Measurements from ENCODE around the gene WBP1L.
"Not testable (repeated sequence)": the region's sequence is repeated elsewhere in the genome, so short reads cannot be mapped to it uniquely, and the experiment has no call there.

Gene WBP1L

DNA sequence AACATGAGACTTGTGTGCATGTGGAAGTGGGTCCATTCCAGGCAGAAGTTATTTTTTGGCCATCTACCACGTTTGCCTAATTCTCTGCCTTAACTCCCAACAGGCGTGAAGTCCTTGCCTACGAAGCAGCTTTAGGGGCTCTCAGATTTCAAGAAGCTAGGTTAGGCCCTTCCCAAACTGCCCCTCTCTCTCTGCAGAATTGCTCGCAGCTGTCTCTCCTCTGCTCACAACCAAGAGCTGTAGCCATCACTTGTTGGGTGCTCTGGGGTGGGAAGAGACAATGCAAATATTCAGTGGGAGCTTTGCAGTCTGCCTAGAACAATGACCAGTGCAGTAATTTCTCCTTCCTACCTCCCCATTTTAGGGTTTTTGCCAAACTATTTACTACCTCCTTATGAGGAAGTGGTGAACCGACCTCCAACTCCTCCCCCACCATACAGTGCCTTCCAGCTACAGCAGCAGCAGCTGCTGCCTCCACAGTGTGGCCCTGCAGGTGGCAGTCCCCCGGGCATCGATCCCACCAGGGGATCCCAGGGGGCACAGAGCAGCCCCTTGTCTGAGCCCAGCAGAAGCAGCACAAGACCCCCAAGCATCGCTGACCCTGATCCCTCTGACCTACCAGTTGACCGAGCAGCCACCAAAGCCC lies 68.6 kb downstream of the WBP1L start:
- DNase-seq (ENCODE audit: low read depth) = no peak

- DNase-seq (ENCODE audit: low read depth) = no peak
Measured at GRCh38 chr10:102813017-102813541, 69.3 kb downstream of the WBP1L start.

GRCh38 chr10:102813734-102814452 lies 70.1 kb downstream of the WBP1L start:
- DNase-seq (ENCODE audit: low read depth) = no peak

DNA sequence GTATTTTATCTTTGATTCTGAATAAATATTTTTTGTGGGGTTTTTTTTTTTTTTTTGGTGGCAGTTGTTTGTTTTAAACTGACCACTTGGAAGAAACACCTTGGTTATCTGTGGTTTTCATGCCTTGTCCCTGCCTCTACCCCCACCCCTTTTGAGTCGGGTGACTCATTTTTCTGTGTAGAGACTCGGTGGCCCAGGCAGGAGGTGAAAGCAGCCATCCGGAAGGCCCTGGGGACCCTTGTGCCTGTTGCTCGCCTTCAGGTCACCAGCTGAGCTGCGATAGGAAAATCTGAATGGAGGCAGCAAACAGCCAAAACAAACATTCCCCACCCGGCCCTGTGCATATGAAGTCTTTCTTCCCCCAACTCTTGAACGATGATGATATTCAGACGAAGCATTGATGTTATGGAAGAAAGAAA lies 70.7 kb downstream of the WBP1L start:
- DNase-seq (ENCODE audit: low read depth) = no peak

GRCh38 chr10:102814873-102815661 lies 71.3 kb downstream of the WBP1L start:
- no peak for DNase-seq (ENCODE audit: low read depth)

DNA sequence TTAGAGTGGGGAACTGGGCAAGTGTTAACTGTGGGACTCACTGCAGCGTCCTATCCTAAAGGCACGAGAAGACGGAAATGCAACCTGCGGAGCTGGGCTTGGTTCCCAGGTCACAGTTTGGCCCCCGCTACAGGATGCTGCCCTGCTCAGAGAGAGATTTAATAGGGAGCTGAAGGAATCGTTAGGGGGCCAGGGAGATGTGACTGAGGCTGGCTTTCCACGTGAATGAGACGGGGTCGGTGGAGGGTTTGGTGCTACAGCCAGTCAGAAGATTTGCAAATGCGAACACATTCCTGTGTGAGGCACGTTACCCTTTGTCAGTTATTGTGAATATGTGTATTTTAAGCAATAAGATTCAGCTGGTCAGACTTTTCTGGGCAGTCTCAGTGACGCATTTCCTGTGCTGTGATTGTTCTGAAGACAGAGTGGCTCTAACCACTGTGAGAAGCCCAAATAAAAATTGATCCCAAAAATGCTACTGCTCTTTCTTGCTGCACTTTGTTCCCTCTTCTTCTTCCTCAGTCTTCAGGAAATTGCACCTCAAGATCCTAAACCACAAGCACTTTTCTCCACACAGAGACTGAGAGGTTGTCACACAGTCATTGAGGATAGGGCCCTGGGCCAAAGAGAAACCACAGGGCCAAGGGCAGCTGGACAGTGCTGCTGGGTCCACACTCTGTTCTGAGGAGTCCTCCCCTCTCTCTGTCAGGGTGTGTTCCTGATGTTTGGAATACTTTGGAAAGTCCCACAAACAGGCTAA lies 72.2 kb downstream of the WBP1L start:
- DNase-seq (ENCODE audit: low read depth) = no peak

DNA sequence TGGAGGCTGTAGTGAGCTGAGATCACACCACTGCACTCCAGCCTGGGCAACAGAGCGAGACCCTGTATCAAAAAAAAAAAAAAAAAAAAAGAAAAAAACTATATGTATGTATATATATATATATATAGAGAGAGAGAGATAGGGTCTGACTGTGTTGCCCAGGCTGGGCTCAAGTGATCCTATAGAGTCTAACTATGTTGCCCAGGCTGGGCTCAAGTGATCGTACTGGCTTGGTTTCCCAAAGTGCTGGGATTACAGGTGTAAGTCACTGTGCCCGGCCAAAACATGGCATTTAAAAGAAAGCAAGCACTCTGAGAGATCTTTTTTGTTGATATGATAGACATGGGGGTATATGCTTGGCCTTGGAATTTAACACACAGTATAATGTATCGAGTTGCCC lies 73.4 kb downstream of the WBP1L start:
- no peak for DNase-seq (ENCODE audit: low read depth)

DNA sequence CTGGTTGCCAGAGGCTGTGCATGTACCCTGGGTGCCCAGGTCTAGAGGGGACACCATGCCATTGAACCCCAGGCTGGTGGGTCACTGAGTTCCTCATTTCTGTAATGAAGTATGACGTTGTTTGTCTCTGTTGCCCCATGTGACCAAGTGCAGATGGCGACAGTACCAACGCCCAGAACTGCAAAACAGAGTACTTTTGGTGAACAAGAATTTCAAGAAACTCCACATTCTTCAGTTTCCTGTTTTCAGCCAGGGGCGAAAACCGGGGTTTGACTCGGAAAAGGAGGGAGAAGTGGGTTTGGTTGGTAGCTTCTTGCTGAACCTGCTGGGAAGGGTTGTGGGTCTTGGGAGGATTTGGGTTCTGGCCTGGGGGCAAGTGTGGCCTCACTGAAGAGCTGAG lies 75.3 kb downstream of the WBP1L start:
- DNase-seq (ENCODE audit: low read depth) = no peak

GRCh38 chr10:102820008-102820407 lies 76.3 kb downstream of the WBP1L start:
- DNase-seq (ENCODE audit: low read depth) = not testable (repeated sequence)

GRCh38 chr10:102822222-102822621 lies 78.5 kb downstream of the WBP1L start:
- no peak for DNase-seq (ENCODE audit: low read depth)

DNA sequence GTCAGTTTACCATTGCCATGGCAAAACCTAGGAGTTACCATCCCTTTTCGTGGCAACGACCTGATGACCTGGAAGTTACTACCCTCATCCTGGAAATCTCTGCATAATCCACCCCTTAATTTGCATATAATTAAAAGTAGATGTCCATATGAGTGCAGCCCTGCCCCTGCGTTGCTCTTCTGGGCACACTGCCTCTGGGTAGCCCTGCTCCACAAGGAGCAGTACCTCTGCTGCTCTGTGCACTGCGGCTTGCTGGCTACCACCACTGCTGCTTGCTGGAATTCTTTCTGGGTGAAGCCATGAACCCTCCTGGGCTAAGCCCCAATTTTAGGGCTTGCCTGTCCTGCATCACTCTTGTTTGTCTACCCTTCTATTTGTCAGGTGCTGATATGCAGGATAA lies 80.9 kb downstream of the WBP1L start:
- DNase-seq (ENCODE audit: low read depth) = no peak

GRCh38 chr10:102826148-102826796 lies 82.5 kb downstream of the WBP1L start:
- no peak for DNase-seq (ENCODE audit: low read depth)

GRCh38 chr10:102827597-102827975 lies 83.8 kb downstream of the WBP1L start:
- no peak for DNase-seq (ENCODE audit: low read depth)

DNA sequence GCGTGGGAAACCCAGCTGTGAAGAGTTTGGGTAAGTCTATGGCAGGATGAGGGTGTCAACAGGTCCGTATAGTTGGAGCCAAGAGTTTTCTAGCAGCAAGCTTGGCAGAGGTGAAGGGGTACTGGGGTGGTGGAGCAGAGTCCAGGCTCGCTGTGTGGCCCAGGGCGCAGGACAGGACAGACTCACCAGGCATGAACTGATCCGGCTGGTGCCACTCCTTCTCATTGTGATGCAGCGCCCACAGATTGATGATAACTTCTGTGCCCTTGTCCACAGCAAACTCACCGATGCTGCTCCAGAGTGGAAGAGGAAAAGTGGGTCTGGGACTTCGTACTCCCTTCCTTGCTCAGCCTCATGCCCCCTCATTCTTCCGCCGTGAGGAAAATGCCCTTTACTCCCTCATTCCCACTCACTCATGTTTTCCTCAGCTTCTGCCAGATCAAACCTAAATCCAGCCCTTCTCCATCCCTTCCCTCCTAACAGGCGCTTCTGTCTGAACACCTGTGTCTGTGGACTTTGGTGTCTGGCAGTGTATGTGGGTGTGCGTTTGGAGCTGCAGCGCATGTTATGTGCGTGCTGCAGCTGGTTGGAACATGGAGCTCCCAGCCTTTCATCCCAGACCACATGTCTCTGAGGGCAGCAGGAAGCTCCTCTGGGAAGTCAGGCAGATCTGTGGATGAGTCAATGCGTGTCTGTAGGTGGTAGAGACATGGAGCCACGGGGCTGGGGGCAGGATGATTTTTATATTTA lies 87.7 kb downstream of the WBP1L start:
- no peak for DNase-seq (ENCODE audit: low read depth)

- no peak for DNase-seq (ENCODE audit: low read depth)
Measured at GRCh38 chr10:102832248-102832647, 88.5 kb downstream of the WBP1L start.

GRCh38 chr10:102832987-102833386 lies 89.2 kb downstream of the WBP1L start:
- DNase-seq (ENCODE audit: low read depth) = no peak

DNA sequence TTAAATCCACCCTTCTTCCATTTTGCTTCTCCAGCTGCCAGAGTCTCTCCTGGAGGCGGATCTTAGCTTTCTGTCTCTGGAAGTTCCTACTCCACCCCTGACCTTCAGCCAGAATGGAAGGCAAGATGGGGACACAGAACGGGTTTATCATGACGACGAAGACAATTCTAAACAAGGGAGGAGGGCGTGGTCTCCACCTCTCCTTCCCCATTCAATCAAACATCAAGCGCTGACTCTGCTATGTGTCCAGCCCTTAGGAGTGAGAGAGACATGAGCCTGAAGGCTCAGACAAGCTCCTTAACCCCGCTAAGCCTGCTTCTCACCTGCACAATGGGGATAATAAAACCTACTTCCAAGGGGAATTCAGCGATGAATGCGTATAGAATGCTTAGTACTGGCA lies 90.4 kb downstream of the WBP1L start:
- DNase-seq (ENCODE audit: low read depth) = no peak

- DNase-seq (ENCODE audit: low read depth) = peak; percentile 37
Measured at GRCh38 chr10:102835007-102835482, 91.3 kb downstream of the WBP1L start.

- DNase-seq (ENCODE audit: low read depth) = no peak
Measured at GRCh38 chr10:102837230-102837721, 93.5 kb downstream of the WBP1L start, which contains the start of gene CYP17A1. TSS of gene CYP17A1 (minus strand) at chr10:102837413. CDS start at chr10:102837361, 52 bp downstream.

- not testable (repeated sequence) for DNase-seq (ENCODE audit: low read depth)
Measured at GRCh38 chr10:102838276-102838927, 94.7 kb downstream of the WBP1L start.

Data from stimulated activated CD8-positive, alpha-beta memory T cell treated with anti-CD3 and anti-CD28 coated beads, Interleukin-12 subunit alpha, Interleukin-12 subunit beta, amount 100 ng/mL, for 4 hours (primary cell).